GM12878 (cell line): ENCODE data around the gene CMTR2.

Experiments
- BCLAF1 ChIP-seq: fragments of 450-650 bp; IDR thresholded peaks from 2 replicates; pipeline ENCODE4 v1.6.1; 2017; ENCODE audit warnings: antibody characterized with exemption, mild to moderate bottlenecking, moderate library complexity
- CHD2 ChIP-seq: IDR thresholded peaks from 2 replicates; pipeline ENCODE4 v1.6.1; 2011; ENCODE audit warnings: low read depth, low read length, improper control_type of control experiment, borderline replicate concordance
- CTCF ChIP-seq, 3 experiments: IDR thresholded peaks in 2 of 3; conservative IDR thresholded peaks in 1 of 3; 2 replicates each; pipeline ENCODE4 v1.5.1; 2011; ENCODE audit warnings: low read depth in 3 of 3, low read length in 3 of 3, mild to moderate bottlenecking in 3 of 3, control low read depth in 2 of 3, moderate library complexity in 2 of 3, inconsistent platforms in 1 of 3, mixed read lengths in 1 of 3; ENCODE audit not compliant: control insufficient read depth in 2 of 3, insufficient read depth in 1 of 3; ENCODE audit errors: extremely low read depth in 1 of 3
- JUND ChIP-seq: IDR thresholded peaks from 2 replicates; pipeline ENCODE4 v1.6.1; 2012; ENCODE audit warnings: low read depth, mild to moderate bottlenecking, low read length, improper control_type of control experiment, moderate library complexity
- POLR2AphosphoS5 ChIP-seq: IDR thresholded peaks from 2 replicates; pipeline ENCODE4 v1.6.1; 2011; ENCODE audit warnings: mild to moderate bottlenecking, low read length, inconsistent platforms
- RAD21 ChIP-seq: IDR thresholded peaks from 2 replicates; pipeline ENCODE4 v1.6.1; 2011; ENCODE audit warnings: mild to moderate bottlenecking, low read depth, low read length, moderate library complexity; ENCODE audit not compliant: insufficient read depth
- RCOR1 ChIP-seq: conservative IDR thresholded peaks from 2 replicates; pipeline ENCODE4 v1.6.1; 2012; ENCODE audit warnings: low read depth, low read length, improper control_type of control experiment
- SRF ChIP-seq, 2 experiments: IDR thresholded peaks; 2 replicates each; pipeline ENCODE4 v1.6.1; 2011; ENCODE audit warnings: low read depth in 2 of 2, low read length in 2 of 2, mild to moderate bottlenecking in 1 of 2, moderate library complexity in 1 of 2

- TF ChIP-seq JUND (no peak), RAD21 (no peak), POLR2AphosphoS5 (no peak), CTCF (IDR thresholded peaks at IDR 0.05 in 2 of 3, conservative IDR thresholded peaks at IDR 0.05 in 1 of 3; ENCODE audit: control insufficient read depth in 2 of 3, extremely low read depth in 1 of 3, insufficient read depth in 1 of 3, low read depth in 3 of 3, low read length in 3 of 3) (no peak), SRF (IDR thresholded peaks at IDR 0.05; ENCODE audit: low read depth in 2 of 2, low read length in 2 of 2) (no peak), CHD2 (no peak), BCLAF1 (no peak), RCOR1 (no peak)
Observed at GRCh38 chr16:71249399-71249798, 39.8 kb downstream of the CMTR2 start.
